GM19035 (cell line): Measurements from ENCODE around the gene ST6GALNAC3.

ENCODE experiments used
- ATAC-seq: cut with Tn5 transposase; IDR thresholded peaks from one replicate; pipeline ENCODE4 v1.9.1; 2021; ENCODE audit not compliant: unreplicated experiment

ST6GALNAC3 gene

DNA sequence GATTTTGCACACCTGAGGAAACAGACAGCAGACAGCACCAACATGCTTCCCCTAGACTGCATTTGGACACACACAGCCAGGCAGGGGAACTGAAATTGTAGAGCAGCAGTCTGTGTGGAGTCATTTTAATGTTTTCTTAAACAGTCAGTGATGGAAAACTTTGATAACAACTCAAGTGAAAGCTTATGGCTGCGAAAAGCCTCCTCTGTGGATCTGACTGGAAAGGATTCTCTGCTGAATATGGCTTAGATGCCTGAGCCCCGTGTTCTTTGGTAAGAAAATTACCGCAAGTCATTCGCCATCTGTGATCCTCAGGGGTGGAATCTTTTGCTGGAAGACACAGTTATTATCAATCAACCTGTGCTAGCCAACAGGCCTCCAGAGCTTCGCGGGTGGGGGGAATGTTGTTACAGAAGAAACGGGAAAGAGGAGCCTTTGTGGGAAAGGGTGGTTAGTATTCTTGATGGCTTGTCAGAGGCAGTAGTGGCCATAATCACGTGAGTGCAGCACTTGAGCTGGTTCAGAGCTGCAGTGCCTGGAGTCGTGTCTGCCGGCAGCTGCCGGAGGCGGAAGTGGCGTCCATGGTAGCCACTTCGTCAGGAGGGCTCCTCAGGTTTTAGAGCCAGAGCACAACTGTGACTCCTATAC lies 204.7 kb downstream of the ST6GALNAC3 start:
- ATAC-seq, result no peak

DNA sequence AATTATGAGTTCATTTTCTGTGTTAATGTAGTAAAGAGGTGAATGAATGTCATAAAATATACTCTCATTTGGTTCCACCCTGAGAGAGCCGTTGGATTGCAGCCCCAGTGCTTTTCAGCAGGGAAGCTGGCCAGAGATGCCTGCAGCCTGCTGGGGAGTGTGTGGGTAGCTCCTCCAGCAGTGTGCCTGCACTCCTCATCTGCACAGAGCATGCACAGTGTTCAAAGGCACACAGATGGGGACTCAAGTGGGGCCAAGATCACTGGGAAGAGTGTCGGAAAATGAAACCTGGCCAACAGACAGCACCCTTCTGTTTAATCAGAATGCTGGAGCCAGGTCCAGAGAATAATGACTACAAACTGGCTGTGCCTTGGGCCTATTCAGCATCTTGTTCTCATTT lies 206.8 kb downstream of the ST6GALNAC3 start:
- ATAC-seq, result no peak

DNA sequence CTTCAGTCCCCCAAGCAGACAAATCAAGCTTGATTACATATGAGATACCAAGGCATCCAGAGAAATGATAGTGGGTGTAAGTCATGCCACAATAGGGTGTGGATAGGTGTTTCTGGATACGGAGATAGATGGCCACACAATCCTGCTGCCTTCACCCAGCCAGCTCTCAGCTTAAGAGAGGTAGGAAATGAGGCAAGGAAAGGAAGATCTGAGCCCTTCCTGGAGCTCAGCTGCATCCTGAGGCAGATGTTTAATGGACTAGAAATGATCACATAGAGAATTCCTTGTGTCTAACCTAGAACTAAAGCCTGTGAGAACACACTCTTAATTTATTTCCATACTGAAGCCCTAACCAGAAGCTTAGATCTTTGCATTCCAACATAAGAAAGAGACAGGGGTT lies 210.3 kb downstream of the ST6GALNAC3 start:
- ATAC-seq, result no peak

DNA sequence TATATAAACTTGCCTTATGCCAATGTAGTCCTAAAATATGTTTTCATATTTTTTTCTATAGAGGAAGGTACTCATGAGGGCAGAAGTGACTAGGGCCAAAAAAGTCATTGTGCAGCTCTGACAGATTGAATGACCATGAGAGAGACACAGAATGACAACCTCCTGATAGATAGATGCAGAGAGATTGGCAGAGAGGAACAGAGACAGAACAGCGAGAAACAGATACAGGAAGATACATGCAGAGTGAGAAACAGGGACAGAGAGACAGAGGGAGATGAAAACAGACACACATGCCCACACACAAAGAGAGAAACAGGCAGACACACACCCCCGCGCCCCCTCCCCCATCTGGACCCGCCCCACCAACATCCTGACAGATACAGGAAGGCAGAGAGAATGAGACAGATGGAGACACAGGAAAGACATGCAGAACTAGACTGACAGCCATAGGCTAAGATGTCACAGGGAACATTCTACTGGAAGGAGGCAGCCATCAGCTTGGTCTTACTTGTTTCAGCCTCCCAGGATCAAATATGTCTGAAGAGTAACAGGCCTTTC lies 211.1 kb downstream of the ST6GALNAC3 start:
- no peak for ATAC-seq

DNA sequence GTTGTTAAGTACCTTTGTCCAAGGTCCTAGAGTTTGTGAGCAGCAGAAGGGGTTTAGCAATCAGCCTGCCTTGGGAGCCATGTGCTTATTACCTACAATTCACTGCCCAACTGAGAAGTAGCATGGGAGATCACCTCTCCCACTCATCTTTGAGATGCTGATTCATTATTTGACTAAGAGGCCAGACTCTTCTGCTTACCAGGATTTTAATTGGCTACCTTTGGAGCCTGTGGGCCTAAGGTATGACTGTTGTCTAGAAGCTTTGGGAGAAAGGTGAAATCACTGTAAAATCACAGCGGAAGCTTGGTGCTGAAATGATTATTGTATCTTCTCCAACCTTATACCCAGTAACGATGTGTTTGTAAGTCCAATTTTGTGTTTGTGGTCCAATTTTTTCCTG lies 213.4 kb downstream of the ST6GALNAC3 start:
- no peak for ATAC-seq

DNA sequence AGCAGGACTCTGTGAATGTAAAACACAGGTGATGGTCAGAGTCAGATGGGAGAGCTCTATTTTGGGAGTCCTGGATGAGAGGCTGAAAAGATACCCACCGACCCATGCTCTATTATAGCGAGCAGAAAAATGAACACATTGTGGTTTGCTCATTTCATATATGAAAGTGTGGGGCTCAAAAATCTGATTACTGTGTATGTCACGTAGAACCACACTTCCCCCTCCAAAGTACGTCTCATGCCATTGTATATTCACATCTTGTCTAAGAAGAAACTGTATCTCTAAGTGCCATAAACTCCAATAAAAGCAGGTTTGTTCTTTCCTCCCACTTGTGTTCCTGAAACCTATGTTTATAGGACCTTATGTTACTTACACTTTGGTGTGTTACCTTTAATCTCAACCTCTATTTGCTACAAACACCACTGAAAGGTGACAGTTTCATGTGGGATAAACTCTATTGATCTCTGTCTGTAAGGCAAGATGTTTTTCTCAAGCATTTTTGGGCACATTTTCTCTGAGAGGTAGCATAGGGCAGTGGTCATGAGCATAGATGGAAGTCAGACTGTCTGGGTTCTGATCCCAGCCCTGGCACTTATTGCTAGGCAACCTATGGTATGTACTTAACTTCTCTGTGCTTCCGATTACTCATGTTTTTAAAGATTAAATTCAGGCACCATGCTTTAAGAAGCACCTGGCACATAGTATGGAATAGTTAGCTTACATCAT lies 214.4 kb downstream of the ST6GALNAC3 start:
- no peak for ATAC-seq

DNA sequence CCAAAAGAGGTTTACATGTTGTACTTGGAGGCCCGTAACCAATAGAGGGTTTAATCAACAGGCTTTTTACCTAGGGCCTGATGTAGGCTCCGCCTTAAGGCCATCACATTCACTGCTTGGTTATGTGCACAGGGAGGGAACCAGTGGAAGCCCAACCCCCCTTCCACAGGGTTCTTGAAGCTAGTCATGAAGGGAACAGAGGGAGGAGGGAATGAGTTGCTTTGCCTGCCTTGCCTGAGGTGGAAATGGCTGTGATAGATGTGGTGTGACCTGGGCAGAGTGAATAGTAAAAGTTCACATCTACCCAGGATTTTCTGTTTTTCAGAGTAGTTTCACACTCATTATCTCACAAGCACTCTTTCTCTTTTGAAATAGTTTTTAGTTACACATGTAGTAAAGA lies 215.1 kb downstream of the ST6GALNAC3 start:
- no peak for ATAC-seq

DNA sequence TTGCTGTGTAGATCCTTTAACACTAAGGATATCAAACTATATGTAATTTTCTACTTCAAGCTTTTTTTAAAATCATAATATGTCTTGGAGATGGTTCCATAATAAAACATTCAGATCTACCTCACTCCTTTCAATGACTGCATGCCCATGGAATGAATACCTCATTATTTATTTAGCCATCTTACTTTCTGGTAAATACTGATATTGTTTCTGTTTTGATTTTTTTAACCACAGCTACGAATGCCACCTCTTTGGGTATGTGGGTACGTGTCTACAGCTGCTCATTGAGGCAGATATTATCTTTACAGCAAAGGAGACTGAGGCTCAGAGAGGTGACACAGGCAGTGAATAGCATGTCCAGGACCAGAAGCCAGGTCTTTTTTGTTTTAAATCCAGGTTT lies 215.7 kb downstream of the ST6GALNAC3 start:
- ATAC-seq, result no peak

DNA sequence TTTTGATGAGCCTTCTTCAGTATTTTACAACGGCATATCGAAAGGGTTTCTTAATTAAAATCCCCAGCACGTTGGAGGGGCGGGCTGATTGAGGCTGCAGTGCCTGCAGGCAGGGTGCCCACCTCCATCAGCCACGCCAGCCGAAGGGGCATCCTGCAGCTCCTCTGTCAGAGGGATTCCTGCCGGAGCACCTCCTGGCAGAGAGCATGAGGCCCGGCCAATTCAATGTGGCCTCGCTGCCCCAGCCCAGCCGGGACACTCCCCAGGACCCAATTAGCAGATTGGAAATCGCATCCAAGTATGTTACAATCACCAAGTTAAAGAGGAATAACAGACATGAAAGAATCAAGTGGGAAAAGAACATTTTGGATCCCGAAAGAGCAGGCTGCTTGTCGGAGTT lies 216.6 kb downstream of the ST6GALNAC3 start:
- no peak for ATAC-seq

DNA sequence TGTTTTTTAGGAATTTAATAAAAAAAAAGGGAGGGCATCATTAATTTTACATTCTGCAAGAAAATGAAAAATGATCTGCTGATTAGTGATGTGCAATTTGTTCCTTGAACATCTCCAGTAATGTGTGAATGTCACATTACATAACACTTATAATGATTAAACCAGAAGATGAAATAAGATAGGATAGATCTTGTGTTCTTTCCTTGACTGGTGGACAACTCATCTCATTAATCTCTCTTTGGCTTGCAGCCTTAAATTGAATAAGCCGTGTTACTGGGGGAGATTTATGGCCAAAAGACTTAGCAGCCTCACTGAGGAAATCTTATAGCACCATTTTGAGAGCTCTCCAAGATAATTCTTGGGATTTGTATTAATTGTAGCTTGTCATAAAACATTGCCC lies 217.2 kb downstream of the ST6GALNAC3 start:
- no peak for ATAC-seq

DNA sequence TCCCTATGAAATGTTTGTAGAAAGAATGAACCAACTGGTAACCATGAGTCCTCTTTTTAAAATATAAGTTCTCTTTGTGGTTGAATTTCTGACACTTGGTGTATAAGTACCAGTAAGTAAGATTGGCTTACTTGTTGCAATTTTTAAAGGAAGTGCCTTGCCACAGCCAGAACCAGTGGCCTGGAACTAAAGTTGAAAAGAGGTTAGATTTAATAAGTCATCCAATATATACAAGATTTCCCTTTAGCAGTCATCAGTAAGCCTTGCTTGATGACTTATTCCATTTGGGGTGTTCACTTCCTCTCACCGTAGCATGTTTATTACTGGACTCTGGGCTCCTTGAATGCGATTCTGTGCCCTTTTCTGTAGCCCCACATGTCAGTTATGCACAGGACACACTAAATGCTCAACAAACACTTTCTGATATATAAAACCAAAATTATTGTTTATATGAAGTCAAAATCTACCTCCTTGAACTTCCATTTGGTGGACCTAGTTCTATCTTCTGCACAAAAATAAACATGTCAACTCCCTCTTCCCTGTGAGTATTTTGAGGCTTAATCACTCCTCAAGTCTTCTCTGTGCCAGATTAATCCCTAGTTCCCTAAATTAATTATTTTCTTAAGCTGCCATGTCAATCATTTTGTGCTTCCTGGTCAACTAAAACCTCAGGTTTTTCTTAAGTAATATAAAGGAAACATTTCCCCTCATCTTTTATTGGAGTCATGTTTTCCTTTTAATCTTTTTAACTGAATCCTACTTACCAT lies 218.1 kb downstream of the ST6GALNAC3 start:
- ATAC-seq, result no peak

DNA sequence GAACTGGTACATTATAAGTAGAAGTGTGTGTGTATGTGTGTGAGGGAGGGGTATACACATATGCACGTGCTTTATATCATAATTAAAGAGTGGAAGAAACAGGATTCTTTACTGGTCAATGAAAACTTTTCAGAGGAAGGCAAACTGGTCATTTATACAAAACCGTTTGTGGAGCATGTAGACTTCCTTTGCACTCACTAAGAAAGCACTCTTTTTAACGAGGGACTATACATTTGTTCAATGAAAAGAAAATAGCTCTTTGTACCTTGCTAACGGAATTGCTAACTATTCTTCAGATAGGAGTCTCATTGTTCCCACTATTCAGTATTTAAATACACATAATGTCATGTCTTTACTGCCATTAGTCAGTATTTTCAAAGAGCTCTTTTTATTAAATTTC lies 219.3 kb downstream of the ST6GALNAC3 start:
- ATAC-seq, result no peak

DNA sequence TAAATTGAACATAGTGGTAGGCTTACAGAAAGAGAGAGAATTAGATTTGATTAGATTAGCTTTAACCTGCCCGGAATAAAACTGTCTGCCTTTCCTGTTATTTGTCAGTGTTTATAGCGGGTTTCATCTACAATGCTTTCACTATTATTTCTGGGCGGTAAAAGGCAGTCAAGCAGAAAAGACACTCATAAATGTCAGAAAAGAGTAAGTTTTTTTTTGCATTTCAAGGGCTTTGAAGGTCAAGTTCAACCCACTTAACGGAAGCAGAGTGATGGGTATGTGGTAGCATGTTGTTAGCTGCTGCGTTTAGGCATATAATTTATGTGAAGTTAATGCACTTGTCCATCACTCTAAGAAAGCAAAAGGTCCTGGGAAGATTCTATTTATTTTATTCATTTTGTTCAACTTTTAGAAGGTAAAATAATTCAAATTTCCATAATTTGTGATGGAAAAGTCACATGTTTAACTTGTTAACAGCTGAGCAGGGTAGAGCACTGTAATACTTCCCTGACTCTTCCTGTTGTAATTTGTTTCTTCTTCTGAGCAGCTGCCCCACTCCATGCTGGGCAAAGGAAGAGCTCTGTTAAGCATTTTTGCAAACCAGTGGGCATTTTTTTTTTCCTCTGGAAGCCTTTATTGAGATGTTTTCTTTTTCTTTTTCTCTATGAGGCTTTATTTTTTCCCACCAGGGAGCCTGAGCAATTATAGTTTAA lies 220.1 kb downstream of the ST6GALNAC3 start:
- peak; percentile 89 for ATAC-seq

DNA sequence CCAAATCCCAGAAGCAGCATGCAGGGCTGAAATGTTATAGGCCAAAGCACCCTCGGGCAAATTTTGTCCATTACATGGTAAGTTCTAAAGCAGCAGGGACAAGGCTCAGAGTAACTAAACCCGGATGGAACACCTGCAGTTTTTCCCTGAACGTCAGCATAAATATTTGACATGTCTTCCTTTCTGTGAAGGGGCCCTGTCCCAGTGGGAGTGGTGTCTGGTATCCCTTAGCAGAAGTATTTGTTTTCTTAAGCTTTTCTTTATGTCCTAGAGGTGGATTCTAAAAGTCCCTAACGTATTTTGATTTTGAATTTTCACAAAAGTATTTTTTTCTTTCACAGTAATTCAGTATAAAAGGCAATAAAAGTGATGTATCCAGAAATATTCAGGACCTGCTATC lies 223.9 kb downstream of the ST6GALNAC3 start:
- ATAC-seq, result no peak

DNA sequence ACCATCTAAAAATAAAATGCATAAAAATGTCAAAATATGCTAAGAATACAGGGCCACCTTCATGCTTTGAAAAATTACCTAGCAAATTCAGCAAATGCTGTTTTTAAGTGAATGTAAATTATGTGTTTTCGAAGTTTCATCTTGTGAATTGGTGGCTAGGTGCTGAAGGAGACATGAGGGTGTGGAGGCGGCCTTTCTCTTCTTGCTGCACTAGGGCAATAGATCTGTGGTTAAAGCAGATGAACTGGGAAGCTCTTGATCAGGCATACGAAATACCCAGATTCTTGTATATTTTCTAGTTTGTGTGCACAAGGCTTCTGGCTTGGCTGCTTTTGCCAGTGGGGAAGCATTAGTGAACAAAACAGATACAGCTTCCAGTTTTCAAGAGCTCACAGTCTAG lies 224.5 kb downstream of the ST6GALNAC3 start:
- no peak for ATAC-seq

DNA sequence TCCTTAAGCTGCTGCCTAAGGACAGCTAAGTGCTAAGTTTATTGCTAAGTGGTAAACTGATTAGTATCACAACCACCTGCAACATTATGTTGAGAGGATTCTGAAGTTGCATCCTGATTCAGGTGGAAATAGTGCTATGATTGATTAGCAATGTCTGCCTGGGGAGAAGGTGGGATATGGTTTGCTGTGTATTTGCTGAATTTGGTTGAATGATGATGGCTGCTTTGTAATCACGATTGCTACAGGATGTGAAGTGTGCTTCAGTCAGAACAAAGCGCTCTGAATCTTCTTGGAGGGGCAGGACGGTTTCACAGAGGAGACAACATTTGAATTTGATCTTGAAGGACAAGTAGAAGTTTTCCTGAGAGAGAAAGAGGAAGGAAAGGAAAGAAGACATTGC lies 226.0 kb downstream of the ST6GALNAC3 start:
- no peak for ATAC-seq

DNA sequence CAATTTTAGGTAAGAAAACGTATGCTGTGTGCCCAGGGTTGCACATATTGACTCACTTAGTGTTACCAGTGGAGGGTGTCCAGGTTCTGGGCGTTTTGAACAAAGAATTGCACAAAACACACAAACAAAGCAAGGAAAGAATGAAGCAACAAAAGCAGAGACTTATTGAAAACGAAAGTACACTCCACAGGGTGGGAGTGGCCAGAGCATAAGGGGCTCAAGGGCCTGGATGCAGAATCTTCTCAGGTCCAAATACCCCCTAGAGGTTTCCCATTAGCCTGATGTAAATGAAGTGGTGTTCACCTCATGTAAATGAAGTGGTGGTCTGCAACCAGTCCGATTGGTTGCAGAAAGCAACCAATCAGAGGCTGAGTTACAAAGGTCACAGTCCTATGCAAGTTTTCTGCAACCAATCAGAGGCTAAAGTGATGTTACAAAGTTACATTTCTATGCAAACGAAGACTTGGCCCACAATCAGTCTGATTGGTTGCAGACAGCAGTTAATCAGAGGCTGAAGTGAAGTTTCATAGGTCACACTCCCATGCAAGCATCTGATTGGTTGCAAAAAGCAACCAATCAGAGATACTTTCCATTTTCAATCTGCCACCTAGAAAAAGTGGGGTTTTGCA lies 228.3 kb downstream of the ST6GALNAC3 start:
- ATAC-seq, result no peak

DNA sequence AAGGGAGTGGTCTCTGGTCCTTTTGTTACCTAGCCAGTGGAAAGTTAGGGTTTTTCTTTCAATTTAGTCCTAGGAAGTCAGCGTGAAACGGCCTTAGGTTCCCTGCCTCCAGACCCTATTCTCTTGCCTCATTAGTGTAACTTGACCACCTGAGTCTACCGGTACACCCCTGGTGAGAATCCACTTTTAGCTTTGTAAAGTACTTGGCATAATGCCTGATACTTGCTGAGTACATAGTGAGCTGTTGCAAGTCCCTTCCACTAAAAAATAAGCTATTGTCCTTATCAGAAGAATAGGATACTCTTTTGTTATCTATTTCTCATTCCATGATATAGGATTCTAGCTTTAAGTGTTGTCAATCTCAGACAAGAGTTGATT lies 228.8 kb downstream of the ST6GALNAC3 start:
- ATAC-seq, result no peak

DNA sequence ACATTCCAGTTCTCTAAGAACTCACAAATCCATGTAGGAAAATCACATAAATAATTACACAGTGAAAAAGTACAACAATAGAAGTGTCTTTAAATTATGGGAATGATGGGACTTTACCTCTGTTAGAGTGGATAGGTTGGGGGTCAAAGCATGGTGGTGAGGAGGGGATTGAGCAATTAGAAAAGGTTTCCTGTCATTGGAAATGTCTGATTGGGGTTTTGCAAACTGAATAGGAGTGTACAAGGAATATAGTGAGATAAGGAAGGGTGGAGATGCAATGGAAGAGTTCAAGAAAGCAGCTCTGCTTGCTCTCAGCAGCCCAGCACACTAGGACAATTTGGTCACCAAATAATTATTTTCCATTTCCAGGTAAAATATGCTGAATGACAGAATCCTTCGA lies 238.8 kb downstream of the ST6GALNAC3 start:
- no peak for ATAC-seq

DNA sequence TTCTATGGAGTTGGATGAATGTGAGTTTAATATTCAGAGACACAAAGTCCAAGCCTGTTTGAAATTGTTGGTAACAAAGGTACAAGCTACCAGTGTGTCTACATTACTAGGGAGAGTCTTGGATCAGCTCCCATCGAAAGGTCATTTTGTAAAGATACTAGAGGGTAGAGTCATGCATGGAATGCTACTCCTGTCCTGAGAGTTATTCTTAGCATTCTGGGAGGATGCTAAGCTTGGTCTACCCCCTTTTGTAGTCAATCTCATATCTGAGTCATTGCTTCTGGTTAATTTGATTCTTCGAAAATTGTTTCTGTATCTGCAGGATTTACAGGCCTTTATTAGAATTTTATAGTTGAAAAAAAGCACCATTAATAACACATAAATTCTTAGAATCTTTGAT lies 240.2 kb downstream of the ST6GALNAC3 start:
- no peak for ATAC-seq
